Peyer's patch (tissue), 4 donors: ENCODE data around the gene JAGN1.
"Not testable (repeated sequence)": the region's sequence is repeated elsewhere in the genome, so short reads cannot be mapped to it uniquely, and the experiment has no call there.

Experiments
- POLR2A ChIP-seq, 2 donors: fragments of 450-650 bp; IDR thresholded peaks; one replicate each; pipeline ENCODE4 v1.5.1; 2017; ENCODE audit warnings: antibody characterized with exemption in 2 of 2, mild to moderate bottlenecking in 2 of 2, moderate library complexity in 2 of 2
- TF ChIP-seq, protein P1 (sequence below), 6 experiments: fragments of 450-650 bp in 4 of 6; fragments of 200-600 bp in 2 of 6; sonication (generic) in 1 of 6; IDR thresholded peaks; one replicate each; pipeline ENCODE4 v1.5.1; 2017 to 2019; ENCODE audit warnings: antibody characterized with exemption in 6 of 6, mild to moderate bottlenecking in 3 of 6, moderate library complexity in 1 of 6

DNA sequence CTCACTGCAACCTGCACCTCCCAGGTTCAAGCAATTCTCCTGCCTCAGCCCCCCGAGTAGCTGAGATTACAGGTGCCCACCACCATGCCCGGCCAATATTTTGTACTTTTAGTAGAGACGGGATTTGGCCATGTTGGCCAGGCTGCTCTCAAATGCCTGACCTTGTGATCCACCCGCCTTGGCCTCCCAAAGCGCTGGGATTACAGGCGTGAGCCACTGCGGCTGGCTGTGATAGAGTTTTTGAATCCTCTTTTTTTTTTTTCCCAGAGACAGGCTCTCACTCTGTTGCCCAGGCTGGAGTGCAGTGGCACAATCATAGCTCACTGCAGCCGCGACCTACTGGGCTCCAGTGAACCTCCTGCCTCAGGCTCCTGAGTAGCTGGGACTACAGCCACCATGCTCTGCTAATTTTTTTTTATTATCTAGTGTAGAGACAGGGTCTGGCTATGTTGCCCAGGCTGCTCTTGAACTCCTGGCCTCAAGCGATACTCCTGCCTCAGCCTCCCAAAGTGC, 25.2 kb upstream of the JAGN1 start:
- TF ChIP-seq POLR2A (IDR thresholded peaks at IDR 0.05): not testable (repeated sequence)
- TF ChIP-seq, protein P1, sequence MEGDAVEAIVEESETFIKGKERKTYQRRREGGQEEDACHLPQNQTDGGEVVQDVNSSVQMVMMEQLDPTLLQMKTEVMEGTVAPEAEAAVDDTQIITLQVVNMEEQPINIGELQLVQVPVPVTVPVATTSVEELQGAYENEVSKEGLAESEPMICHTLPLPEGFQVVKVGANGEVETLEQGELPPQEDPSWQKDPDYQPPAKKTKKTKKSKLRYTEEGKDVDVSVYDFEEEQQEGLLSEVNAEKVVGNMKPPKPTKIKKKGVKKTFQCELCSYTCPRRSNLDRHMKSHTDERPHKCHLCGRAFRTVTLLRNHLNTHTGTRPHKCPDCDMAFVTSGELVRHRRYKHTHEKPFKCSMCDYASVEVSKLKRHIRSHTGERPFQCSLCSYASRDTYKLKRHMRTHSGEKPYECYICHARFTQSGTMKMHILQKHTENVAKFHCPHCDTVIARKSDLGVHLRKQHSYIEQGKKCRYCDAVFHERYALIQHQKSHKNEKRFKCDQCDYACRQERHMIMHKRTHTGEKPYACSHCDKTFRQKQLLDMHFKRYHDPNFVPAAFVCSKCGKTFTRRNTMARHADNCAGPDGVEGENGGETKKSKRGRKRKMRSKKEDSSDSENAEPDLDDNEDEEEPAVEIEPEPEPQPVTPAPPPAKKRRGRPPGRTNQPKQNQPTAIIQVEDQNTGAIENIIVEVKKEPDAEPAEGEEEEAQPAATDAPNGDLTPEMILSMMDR (IDR thresholded peaks at IDR 0.05): not testable (repeated sequence)
